WTC11 (cell line): ENCODE data around the gene PARP14.

Experiments
- CREM ChIP-seq: sonication (generic); formaldehyde crosslinking; IDR thresholded peaks from 2 replicates; pipeline ENCODE4 v1.8.1; 2022; ENCODE audit warnings: mild to moderate bottlenecking, missing genetic modification reagents, moderate library complexity
- TF ChIP-seq, protein P1 (sequence below): fragments of 200-600 bp; IDR thresholded peaks from 2 replicates; pipeline ENCODE4 v1.8.0; 2022; ENCODE audit warnings: antibody characterized with exemption

DNA sequence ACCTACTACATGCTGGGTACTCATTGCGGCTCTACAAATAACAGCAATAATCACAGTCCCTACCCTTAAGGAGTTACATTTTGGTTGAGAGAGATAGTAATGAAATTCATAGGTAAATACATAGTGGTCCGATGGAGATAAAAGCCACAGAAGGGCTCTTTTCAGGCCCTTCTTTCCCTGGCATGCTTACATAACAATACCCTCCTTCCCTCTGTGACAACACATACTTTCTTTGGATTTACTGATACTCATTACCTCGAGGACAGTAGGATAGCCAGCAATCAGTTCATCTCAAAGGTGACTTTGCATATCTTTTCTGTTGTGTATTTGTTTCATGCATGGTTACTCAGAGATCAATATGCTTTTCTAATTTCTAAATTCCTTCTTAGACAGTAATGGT is 58.5 kb downstream of the PARP14 start:
- TF ChIP-seq CREM = no peak
- TF ChIP-seq, protein P1, sequence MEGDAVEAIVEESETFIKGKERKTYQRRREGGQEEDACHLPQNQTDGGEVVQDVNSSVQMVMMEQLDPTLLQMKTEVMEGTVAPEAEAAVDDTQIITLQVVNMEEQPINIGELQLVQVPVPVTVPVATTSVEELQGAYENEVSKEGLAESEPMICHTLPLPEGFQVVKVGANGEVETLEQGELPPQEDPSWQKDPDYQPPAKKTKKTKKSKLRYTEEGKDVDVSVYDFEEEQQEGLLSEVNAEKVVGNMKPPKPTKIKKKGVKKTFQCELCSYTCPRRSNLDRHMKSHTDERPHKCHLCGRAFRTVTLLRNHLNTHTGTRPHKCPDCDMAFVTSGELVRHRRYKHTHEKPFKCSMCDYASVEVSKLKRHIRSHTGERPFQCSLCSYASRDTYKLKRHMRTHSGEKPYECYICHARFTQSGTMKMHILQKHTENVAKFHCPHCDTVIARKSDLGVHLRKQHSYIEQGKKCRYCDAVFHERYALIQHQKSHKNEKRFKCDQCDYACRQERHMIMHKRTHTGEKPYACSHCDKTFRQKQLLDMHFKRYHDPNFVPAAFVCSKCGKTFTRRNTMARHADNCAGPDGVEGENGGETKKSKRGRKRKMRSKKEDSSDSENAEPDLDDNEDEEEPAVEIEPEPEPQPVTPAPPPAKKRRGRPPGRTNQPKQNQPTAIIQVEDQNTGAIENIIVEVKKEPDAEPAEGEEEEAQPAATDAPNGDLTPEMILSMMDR = no peak
